GM19239 (cell line): Measurements from ENCODE around the gene BIRC7.
A peak's percentile ranks its signal among the peaks of the same experiment; 100 is the strongest.

Experiments used
- DNase-seq: peaks from one replicate; pipeline ENCODE4 v3.0.0; 2011; ENCODE audit warnings: low spot score; ENCODE audit not compliant: insufficient read length
- FAIRE-seq: peaks from 2 replicates; lab custom pipeline; 2011; peaks lifted over from hg19 to GRCh38; lab: Jason Lieb, UNC

The BIRC7 gene

GRCh38 chr20:63223121-63223825 is 12.4 kb upstream of the BIRC7 start:
- DNase-seq (peak; percentile 54), FAIRE-seq (no peak)

- FAIRE-seq (no peak), DNase-seq (no peak)
Measured at GRCh38 chr20:63223826-63224207, 11.9 kb upstream of the BIRC7 start.

DNA sequence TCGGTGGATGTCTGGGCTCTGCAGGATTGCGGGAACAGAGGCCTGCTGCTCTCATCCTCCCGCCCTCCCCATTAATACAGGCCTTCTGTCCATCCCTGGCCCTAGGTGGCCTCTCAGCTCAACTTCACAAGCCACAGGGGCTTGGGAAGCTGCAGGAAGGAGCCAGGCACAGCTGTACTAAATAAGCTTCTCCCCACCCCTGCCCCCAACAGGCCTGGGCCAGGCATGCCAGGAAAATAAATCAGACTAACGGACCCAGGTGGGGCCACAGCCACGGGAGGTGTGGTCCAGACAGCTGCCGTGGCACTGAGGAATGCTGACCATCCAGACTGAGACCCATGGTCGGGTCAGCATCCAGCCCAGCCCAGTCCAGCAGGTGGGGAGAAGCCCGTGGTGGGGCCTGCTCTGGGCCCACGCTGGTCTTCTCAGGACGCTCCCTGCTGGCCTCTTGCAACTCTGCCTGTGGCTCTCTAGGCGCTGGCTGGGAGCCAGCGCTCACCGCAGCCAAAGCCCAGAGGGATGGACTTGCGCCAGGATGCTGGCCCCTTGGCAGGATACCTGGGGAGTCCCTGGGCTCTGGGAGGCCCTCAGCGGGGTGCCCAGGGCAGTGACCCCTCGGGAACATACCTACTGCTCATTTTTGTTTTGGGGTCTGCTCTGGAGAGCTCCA is 11.2 kb upstream of the BIRC7 start:
- FAIRE-seq (no peak), DNase-seq (no peak)

GRCh38 chr20:63225082-63225454 is 10.6 kb upstream of the BIRC7 start:
- DNase-seq (no peak), FAIRE-seq (no peak)

GRCh38 chr20:63226042-63226943 is 9.4 kb upstream of the BIRC7 start:
- DNase-seq (no peak), FAIRE-seq (no peak)

GRCh38 chr20:63227260-63227659 is 8.4 kb upstream of the BIRC7 start:
- DNase-seq = no peak
- FAIRE-seq = no peak

DNA sequence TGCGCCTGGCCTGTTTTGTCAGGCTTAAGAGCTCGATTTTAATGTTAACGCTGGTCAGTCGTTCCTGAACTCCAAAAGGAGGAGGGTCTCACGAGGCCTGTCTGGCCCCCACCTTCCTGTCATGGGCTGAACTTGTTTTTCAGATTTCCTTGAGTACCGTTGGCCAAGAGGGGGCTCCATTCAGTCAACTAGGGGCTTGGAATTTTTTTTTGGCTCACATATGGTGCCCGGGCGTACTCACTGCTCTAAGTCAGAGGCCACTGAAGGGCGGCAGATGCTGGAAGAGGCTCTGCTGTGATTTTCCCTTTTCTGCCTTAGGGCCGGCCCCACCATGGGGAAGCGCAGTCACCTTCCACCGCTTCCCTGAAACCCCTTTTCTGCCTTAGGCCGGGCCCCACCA is 6.9 kb upstream of the BIRC7 start:
- DNase-seq = no peak

GRCh38 chr20:63230800-63231268 is 4.9 kb upstream of the BIRC7 start:
- FAIRE-seq (no peak), DNase-seq (no peak)

More for the DNA sequence above, 6.9 kb upstream of the BIRC7 start:
- FAIRE-seq = no peak

GRCh38 chr20:63232235-63233060 is 3.3 kb upstream of the BIRC7 start:
- DNase-seq (no peak), FAIRE-seq (no peak)

DNA sequence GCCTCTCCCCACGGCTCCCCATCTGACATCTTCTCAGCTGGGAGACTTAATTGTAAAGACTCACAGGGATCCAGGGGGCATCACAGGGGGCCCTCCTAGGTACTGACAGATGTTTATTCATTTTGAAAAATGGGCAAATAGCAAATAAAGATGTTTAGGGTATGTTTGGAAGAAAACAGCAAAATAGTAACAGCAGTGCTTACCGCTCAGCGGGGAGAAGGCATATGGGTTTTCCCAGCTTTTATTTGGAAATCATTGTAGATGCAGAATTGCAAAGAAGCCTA is 2.7 kb upstream of the BIRC7 start:
- FAIRE-seq (no peak), DNase-seq (no peak)

DNA sequence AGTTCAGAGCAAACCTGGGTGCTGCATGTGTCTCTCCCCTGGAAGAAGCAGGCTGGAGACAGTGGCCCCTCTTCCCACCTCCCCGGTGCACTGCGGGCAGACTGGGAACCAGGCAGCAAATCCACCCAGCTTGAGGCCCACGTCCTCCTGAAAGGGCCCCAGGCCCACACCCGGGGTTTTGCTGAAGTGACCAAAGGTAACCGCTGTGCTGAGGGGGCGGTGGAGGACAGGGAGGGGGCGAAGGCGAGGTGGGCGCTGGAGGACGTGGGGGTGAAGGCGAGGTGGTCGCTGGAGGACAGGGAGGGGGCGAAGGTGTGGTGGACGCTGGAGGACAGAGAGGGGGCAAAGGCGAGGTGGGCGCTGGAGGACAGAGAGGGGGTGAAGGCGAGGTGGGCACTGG is 1.8 kb upstream of the BIRC7 start:
- DNase-seq = no peak
- no peak for FAIRE-seq

DNA sequence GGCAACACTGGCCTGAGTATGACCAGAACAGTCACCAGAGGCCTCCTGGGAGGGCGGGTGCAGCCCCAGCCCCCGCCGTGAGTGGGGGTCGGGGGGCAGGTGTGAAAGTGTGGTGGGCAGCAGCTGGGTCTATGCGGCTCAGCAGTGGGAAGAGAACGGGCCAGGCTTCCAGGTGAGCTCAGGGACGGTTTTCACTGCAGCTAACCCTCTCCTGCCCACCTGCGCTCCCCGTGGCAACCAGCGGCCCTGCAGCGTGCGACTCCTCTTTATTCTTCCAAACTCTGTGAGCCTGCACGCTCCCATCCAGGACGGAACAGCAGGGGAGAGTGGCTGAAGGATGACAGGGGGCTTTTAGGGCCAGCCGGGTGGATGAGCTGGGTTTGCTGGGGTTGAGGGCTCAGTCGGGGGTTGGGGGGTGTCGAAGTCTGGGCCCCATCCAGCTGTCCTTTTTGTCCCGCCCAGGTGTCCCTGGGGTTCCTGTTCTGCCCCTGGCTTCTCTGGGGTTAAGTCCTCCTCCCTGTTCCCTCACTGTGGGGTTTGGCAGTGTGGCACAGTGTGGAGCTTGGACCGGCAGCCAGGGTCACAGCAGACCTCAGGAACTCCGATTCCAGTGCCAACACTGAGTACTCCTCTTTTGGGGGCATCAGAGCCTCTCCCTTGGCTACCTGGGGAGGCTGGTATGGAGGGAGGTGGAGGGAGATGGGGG is 859 bp upstream of the BIRC7 start:
- no peak for DNase-seq
- no peak for FAIRE-seq

- DNase-seq (no peak), FAIRE-seq (no peak)
Measured at GRCh38 chr20:63236116-63236837, 572 bp downstream of the BIRC7 start.

DNA sequence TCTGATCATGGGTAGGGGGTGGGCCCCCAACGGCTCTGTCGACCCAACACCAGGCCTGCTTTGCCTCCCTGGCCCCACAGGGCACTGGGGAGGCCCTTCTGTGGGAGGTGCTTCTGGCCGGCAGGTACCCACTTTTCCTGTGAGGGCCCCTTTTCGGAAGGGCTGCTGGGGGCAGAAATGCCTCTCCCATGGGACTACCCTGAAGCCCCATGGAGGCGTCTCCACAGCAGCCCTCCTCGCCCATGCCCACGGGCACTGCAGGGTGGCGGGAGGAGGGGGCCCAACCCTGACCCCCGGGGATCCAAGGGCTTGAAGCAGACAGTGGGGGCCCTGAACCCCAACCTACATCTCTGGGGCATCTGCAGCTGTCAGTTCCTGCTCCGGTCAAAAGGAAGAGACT is 2.3 kb downstream of the BIRC7 start:
- FAIRE-seq = no peak

GRCh38 chr20:63238514-63239125 is 2.9 kb downstream of the BIRC7 start:
- DNase-seq (no peak), FAIRE-seq (no peak)

More for the DNA sequence above, 2.3 kb downstream of the BIRC7 start:
- DNase-seq = no peak

DNA sequence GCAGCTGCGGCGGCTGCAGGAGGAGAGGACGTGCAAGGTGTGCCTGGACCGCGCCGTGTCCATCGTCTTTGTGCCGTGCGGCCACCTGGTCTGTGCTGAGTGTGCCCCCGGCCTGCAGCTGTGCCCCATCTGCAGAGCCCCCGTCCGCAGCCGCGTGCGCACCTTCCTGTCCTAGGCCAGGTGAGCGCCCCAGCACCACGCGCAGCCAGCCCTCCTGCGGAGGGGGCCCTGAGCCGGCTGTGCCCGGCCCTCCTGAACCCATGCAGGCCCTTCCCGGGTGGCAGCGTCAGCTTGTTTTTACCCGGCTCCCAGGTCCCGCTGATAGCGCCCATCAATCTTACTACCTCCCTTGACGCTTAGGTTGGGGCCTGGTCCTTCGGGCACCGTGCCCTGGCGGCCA is 3.7 kb downstream of the BIRC7 start:
- FAIRE-seq (no peak), DNase-seq (no peak)

DNA sequence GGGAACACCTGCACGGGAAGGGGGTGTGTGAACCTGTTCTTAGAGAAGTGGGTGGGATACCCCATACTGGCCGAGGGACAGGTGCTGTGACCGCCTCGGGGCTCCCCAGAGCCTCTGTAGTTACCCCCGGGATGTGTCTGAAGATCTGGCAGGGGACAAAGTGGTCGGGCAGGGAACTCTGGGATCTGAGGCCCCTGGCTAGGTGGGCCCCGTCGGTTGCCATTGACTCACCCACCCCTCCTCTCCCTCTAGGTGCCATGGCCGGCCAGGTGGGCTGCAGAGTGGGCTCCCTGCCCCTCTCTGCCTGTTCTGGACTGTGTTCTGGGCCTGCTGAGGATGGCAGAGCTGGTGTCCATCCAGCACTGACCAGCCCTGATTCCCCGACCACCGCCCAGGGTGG is 4.3 kb downstream of the BIRC7 start:
- FAIRE-seq (no peak), DNase-seq (no peak)

GRCh38 chr20:63241272-63241671 is 5.6 kb downstream of the BIRC7 start:
- FAIRE-seq = no peak
- DNase-seq = no peak

DNA sequence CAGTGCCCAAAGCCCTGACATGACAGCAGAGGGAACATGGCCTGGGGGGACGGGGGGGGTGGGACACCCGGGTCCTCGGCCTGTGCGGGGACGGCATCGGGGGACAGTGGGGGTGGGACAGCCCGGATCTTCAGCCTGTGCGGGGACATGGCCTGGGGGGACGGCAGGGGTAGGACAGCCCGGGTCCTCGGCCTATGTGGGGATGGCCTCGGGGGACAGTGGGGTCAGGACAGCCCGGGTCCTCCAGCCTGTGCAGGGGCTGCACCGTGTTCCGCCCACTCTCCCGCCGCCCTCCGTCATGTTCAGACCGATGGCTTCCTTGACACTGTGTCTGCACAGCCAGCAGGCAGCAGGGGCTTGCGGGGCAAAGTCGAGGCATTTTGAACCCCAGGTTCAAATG is 7.0 kb downstream of the BIRC7 start:
- FAIRE-seq (no peak), DNase-seq (no peak)
